ENCODE results near the gene MED13L. TPM values are rescaled to one million over a fixed set of nuclear protein-coding genes. Genes with fewer than 3 reads are reported as not detected.
A peak's percentile ranks its signal among the peaks of the same experiment; 100 is the strongest.
"Not testable (repeated sequence)": the region's sequence is repeated elsewhere in the genome, so short reads cannot be mapped to it uniquely, and the experiment has no call there.

MED13L gene
- total RNA-seq, 2 donors from 2014 or later: 121 to 142 TPM

DNA sequence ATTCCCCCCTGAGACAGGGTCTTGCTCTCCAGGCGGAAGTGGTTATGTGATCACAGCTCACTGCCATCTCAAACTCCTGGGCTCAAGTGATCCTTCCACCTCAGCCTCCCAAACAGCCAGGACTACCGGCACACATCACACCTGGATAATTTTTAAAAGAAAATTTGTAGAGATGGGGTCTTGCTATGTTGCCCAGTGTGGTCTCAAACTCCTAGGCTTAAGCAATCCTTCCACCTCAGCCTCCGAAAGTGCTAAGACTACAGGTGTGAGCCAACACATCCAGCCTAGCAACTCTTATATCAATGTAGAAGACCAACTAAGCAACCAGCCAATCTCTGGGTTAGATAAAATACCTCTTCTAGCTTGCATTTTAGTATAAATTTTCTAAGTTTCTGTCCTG lies 297.2 kb downstream of the MED13L start:
- no peak for DNase-seq (ENCODE audit: low spot score)
- H3K36me3 Mint-ChIP-seq: peaks cover 5% of the 10 kb centered on the region
- H3K4me1 Mint-ChIP-seq (ENCODE audit: low read depth in 2 of 2): peaks cover 0 to 3% of the 10 kb centered on the region in 2 donors
- no peak overlapping the region for H3K27ac Mint-ChIP-seq
- no peaks in the 10 kb centered on the region for H3K27me3 Mint-ChIP-seq
- ATAC-seq: no peak
- H3K4me3 Mint-ChIP-seq: no peak overlapping the region
- no peaks in the 10 kb centered on the region for H3K9me3 Mint-ChIP-seq

DNA sequence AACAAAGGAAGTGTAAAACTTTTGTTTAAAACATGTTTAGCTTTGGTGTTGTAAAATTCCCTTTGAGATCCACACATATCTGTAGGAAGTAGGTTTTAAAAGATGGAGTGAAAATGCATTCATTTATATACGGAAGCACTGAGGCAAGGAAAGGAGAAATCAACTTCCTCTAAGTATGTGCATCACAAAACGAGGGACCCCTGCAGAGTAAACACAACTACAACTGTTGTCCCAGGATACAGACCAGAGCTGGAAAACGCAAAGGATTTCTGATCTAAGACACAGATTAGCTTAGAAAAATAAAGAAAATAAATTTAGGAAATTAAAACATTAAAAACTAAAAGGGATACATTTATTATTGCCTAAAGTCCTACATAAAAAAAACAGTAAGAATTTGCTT lies 297.6 kb downstream of the MED13L start:
- no peaks in the 10 kb centered on the region for H3K27me3 Mint-ChIP-seq
- peaks cover 0 to 3% of the 10 kb centered on the region in 2 donors for H3K4me1 Mint-ChIP-seq (ENCODE audit: low read depth in 2 of 2)
- DNase-seq (ENCODE audit: low spot score) (no peak), ATAC-seq (no peak)
- H3K36me3 Mint-ChIP-seq: peaks cover 10% of the 10 kb centered on the region
- no peak overlapping the region for H3K4me3 Mint-ChIP-seq
- H3K9me3 Mint-ChIP-seq: no peaks in the 10 kb centered on the region
- H3K27ac Mint-ChIP-seq: no peak overlapping the region

DNA sequence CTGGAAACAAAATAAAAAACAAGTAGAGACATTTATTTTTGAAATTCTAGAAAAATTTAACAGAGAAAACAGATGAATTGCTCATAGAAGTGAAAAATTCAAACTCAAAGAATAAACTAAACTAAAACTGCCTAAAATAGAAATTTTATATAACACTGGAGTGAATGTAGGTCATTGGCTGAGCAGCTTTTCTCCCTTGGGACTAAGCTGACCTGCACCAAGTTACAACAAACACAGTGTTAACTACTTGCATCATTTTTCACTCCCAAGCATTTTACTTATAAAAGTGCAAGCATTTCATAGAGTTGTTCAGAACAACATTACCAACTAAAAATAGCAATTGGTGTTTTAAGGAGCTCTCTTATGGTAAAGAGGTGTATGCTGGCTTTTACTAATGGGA lies 298.1 kb downstream of the MED13L start:
- Mint-ChIP-seq H3K4me3 (no peak overlapping the region), H3K27ac (no peak overlapping the region), H3K9me3 (no peaks in the 10 kb centered on the region), H3K4me1 (ENCODE audit: low read depth in 2 of 2) (peaks cover 0 to 3% of the 10 kb centered on the region in 2 donors), H3K27me3 (no peaks in the 10 kb centered on the region), H3K36me3 (peaks cover 10% of the 10 kb centered on the region)
- ATAC-seq (no peak), DNase-seq (ENCODE audit: low spot score) (no peak)

DNA sequence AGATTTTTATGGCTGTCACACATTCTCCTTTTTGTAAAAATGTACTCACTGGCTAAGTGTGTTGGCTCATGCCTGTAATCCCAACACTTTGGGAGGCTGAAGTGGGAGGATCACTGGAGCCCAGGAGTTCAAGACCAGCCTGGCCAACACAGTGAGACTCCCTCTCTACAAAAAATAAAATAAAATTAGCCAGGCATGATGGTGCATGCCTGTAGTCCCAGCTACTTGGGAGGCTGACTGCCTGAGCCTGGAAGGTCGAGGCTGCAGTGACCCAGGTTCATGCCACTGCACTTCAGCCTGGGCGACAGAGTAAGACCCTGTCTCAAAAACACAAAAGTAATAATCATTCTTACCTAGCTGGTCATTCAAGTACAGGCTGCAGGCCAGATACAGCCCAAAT lies 300.7 kb downstream of the MED13L start:
- not testable (repeated sequence) for H3K4me3 Mint-ChIP-seq; H3K9me3 Mint-ChIP-seq; H3K4me1 Mint-ChIP-seq (ENCODE audit: low read depth in 2 of 2); ATAC-seq; DNase-seq (ENCODE audit: low spot score); H3K27me3 Mint-ChIP-seq; H3K27ac Mint-ChIP-seq
- H3K36me3 Mint-ChIP-seq: peaks cover 12% of the 10 kb centered on the region

DNA sequence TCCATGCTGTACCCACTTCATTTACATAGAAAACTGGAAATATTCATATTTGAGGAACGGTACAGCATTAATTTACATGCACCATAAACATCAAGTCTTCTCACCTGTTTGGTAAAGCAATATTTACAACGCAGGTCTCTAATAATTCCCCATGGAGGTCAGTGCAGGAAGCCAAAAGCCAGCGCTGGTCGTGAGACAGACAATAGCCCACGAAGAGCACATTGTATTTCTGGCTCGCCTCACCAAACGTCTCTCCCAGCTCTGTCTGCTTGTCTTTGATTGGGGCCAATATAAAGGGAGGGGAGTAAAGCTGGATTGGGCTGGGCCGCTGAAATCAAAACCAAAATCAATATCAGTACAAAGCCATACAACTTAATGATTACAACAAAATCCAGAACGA lies 302.1 kb downstream of the MED13L start:
- H3K27ac Mint-ChIP-seq: no peak overlapping the region
- no peaks in the 10 kb centered on the region for H3K9me3 Mint-ChIP-seq
- ATAC-seq (no peak), DNase-seq (ENCODE audit: low spot score) (no peak)
- no peaks in the 10 kb centered on the region for H3K4me1 Mint-ChIP-seq (ENCODE audit: low read depth in 2 of 2)
- H3K27me3 Mint-ChIP-seq: no peaks in the 10 kb centered on the region
- peaks cover 17% of the 10 kb centered on the region for H3K36me3 Mint-ChIP-seq
- H3K4me3 Mint-ChIP-seq: no peak overlapping the region

DNA sequence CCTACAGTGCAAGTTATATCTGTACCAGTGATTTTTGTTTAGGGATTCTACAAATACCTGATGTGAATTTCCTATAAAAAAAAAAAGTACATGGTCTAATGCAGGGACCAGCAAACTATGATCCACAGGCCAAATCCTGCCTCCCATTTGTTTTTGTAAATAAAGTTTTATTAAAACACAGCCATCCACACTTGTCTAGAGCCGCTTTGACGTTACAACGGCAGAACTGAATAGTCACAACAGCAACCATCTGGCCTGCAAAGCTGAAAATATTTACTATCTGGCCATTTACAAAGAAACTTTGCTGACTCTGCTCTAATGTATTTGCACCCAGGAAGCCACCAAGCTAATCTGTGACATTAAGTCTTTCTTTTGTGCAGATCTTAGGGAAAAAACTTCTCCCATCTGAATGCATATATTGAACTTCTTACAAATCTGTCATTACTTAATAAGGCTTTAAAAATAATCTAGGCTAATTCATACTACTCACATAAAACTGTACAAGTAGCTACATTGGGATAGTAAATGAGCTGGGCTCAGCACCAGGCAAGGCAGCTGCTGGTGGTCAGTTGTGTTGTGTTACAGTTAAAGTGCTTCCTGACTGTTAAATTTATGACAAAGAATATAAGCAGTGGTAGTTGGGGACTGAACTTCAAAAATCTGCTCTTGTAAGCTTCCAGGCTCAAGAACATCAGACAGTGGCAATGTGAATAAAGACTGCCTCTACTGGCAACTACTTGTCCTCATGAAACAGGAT lies 303.3 kb downstream of the MED13L start:
- H3K27me3 Mint-ChIP-seq: no peaks in the 10 kb centered on the region
- no peak overlapping the region for H3K27ac Mint-ChIP-seq
- H3K4me3 Mint-ChIP-seq: no peak overlapping the region
- DNase-seq (ENCODE audit: low spot score) (no peak), ATAC-seq (no peak)
- no peaks in the 10 kb centered on the region for H3K9me3 Mint-ChIP-seq
- peaks cover 0 to 2% of the 10 kb centered on the region in 2 donors for H3K4me1 Mint-ChIP-seq (ENCODE audit: low read depth in 2 of 2)
- H3K36me3 Mint-ChIP-seq: peaks cover 21% of the 10 kb centered on the region

DNA sequence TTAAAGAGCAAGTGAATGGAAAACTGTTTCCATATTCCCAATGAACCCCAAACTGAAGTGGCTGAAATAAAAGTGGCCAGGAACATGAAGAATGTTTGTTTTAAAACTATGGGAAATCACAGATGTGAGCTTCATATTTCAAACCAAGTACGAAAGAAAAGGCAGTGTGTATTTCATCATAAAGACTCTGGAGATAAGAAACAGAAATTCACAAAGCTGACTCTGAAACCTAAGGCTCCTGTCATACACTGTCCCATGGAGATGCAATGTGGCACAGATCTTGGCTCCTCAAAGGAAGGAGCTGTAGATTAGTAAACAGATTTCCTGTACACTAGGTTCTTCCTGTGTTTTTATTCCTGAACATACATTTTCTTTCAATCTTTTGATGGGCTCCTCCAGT lies 304.4 kb downstream of the MED13L start:
- no peaks in the 10 kb centered on the region for H3K9me3 Mint-ChIP-seq
- peaks cover 31% of the 10 kb centered on the region for H3K36me3 Mint-ChIP-seq
- ATAC-seq (no peak), DNase-seq (ENCODE audit: low spot score) (no peak)
- H3K27ac Mint-ChIP-seq: no peak overlapping the region
- no peak overlapping the region for H3K4me3 Mint-ChIP-seq
- no peaks in the 10 kb centered on the region for H3K27me3 Mint-ChIP-seq
- peaks cover 0 to 2% of the 10 kb centered on the region in 2 donors for H3K4me1 Mint-ChIP-seq (ENCODE audit: low read depth in 2 of 2)

DNA sequence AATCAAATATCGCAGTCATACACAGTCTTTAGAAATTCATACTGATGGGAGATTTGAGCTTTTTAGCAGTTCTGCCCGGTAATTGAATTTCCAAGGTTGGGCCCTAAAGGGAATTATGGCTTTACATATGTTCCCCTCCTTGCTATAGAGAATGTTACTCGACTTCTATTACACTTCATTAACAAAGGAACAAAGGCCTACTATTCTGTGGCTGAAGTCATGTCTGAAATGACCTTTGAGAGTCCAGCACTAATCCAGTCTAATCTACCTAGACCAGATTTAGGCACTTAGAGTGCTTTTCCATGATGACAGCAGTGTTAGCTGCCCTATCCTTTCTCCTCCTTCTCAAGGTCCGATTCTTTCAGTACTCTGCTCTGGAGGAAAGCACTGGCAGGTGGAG lies 305.3 kb downstream of the MED13L start:
- Mint-ChIP-seq H3K4me3 (no peak overlapping the region), H3K27ac (no peak overlapping the region), H3K4me1 (ENCODE audit: low read depth in 2 of 2) (peaks cover 0 to 2% of the 10 kb centered on the region in 2 donors), H3K27me3 (no peaks in the 10 kb centered on the region), H3K9me3 (no peaks in the 10 kb centered on the region), H3K36me3 (peaks cover 36% of the 10 kb centered on the region)
- DNase-seq (ENCODE audit: low spot score) (no peak), ATAC-seq (no peak)

DNA sequence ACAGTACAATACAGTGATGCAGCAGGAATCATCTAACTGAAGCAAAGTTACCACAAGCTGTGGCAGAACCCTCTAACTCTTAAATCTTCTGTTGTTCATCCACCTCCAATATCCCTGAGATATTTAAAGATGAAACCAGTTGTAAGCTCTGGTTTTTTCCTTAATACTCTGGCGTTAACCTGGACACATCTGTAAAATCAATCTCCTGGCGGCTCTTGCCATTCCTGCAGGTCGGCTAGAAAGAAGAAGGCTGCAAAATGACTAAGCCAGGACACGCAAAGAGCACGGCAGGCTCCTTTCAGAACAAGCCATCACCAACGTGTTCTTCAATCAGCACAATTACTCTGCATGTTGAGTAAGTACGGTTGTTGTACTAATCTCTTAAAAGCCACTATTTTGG lies 309.3 kb downstream of the MED13L start:
- H3K36me3 Mint-ChIP-seq: peaks cover 45% of the 10 kb centered on the region
- peaks cover 10 to 14% of the 10 kb centered on the region in 2 donors for H3K4me1 Mint-ChIP-seq (ENCODE audit: low read depth in 2 of 2)
- H3K27ac Mint-ChIP-seq: no peak overlapping the region

DNA sequence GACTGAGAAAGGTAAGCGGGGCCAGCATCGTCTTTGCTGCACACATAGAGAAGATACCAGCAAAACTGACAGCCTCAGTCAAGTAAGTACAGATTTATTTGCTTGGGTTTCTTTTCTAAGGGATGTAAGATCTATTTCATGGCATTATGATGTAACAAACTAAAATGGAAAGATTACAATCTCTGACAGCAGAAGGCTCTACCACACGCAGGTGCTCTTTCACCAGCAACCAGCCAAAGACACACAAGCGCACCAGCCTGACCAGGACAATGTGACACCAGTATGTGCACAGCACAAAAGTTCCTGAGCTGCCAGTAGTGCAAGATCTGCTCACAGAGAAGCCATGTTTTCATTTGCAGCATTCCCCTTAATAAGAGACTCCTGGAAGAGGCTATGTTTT lies 311.1 kb downstream of the MED13L start:
- H3K27me3 Mint-ChIP-seq: no peaks in the 10 kb centered on the region
- ATAC-seq: no peak
- H3K36me3 Mint-ChIP-seq: peaks cover 42% of the 10 kb centered on the region
- peak overlapping the region in 1 of 2 donors; percentile 68 for H3K27ac Mint-ChIP-seq
- no peaks in the 10 kb centered on the region for H3K9me3 Mint-ChIP-seq
- DNase-seq (ENCODE audit: low spot score): peak; percentile 20
- H3K4me3 Mint-ChIP-seq: no peak overlapping the region
- peaks cover 11 to 15% of the 10 kb centered on the region in 2 donors for H3K4me1 Mint-ChIP-seq (ENCODE audit: low read depth in 2 of 2)

More for the DNA sequence above, 309.3 kb downstream of the MED13L start:
- ATAC-seq: no peak
- Mint-ChIP-seq H3K9me3 (no peaks in the 10 kb centered on the region), H3K4me3 (no peak overlapping the region), H3K27me3 (no peaks in the 10 kb centered on the region)
- DNase-seq (ENCODE audit: low spot score): no peak

DNA sequence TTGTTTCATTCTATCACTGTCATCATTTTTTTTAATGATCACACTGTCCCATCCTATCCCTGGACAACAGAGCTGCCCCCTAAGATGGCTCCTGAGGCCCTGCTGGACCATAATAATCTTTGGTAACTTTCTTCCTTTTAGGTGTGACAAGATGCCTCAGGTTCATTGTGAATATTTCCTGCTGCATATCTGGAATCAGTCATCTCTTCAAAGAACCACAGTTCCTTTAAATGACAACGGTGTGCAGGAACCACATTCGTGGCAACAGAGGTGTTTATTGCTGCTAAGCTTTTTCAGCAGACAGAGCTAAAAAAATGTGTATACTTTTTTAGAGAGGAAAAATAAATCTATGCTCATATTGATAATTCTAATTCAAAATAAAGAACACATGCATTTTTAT lies 312.9 kb downstream of the MED13L start:
- no peak for DNase-seq (ENCODE audit: low spot score)
- H3K27me3 Mint-ChIP-seq: no peaks in the 10 kb centered on the region
- peak in 1 of 2 donors; percentile 41 for ATAC-seq
- H3K27ac Mint-ChIP-seq: peak overlapping the region; percentile 29 to 68
- no peak overlapping the region for H3K4me3 Mint-ChIP-seq
- peaks cover 44% of the 10 kb centered on the region for H3K36me3 Mint-ChIP-seq
- H3K9me3 Mint-ChIP-seq: no peaks in the 10 kb centered on the region
- H3K4me1 Mint-ChIP-seq (ENCODE audit: low read depth in 2 of 2): peaks cover 21 to 23% of the 10 kb centered on the region in 2 donors

DNA sequence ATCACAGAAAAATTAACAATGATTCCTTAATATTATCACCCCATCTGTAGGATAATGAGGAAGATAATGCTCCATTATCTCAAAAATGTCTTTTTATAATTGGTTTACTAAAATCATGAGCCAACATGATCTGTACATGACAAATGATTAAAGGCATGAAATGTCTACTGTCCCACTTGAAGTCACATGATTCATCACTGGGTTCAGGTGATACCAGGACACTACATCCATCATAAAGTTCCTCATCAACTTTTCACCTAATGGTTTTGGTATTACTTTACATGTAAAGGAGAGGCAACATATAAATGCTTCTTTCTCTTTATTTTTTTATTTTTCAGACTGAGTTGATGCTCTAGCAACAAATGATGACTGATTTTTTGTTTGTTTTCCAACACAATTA lies 313.3 kb downstream of the MED13L start:
- peak overlapping the region; percentile 29 to 68 for H3K27ac Mint-ChIP-seq
- no peaks in the 10 kb centered on the region for H3K9me3 Mint-ChIP-seq
- ATAC-seq: no peak
- no peak for DNase-seq (ENCODE audit: low spot score)
- no peaks in the 10 kb centered on the region for H3K27me3 Mint-ChIP-seq
- peaks cover 21 to 22% of the 10 kb centered on the region in 2 donors for H3K4me1 Mint-ChIP-seq (ENCODE audit: low read depth in 2 of 2)
- no peak overlapping the region for H3K4me3 Mint-ChIP-seq
- H3K36me3 Mint-ChIP-seq: peaks cover 41% of the 10 kb centered on the region

DNA sequence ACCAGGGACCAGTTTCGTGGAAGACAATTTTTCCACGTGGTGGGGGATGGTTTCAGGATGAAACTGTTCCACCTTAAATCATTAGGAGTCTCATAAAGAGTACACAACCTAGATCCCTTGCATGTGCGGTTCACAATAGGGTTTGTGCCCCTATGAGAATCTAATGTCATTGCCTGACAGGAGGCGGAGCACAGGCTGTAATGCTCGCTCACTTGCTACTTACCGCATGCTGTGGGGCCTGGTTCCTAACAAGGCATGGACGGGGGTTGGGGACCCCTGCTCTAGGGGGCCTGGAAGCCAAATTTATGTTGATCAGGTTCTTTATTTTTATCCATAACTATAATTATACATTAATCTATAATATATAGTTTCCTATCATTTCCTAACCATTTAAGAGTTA lies 315.3 kb downstream of the MED13L start:
- H3K36me3 Mint-ChIP-seq: peaks cover 32% of the 10 kb centered on the region
- DNase-seq (ENCODE audit: low spot score): peak; percentile 22

DNA sequence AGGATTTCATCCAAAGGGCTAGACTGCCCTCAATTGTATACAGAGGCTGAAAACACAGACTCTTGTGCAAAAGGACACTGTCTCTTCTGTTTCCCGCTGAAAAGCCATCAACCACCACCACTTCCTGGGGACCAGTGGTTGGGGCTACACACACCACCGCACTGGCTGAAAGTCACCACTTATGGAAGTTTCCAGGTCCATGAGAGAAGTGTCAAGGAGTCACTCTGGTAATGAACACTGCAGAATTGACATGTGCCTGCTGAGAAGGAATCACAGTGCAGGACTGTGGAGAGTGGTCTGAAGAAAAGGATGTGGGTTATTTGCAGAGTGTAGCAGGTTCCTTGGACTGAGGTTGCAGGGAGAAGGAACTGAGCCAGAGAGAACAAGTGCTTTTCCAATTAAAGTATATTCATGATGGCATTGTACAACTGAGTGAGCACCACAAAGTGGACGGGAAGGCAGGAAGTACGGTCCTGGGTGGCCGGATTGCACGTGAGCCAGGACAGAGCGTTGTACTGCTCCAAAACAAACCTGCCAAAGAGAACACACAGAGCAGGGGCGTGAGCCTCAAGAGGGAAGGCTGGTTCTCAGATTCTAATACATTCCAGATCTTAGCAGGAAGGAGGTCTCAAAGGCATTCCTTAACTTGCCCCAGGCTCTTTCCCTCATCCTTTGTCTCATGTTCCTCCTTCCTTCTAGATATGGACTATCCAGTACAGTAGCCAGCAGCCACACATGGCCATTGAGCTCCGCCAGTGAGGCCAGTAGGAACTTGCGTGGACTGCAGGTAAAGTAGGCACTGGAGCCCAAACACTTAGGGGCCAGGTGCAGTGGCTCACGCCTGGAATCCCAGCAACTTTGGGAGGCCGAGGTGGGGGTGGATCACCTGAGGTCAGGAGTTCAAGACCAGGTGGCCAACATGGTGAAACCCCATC lies 316.4 kb downstream of the MED13L start:
- DNase-seq (ENCODE audit: low spot score): peak; percentile 60
- peaks cover 17 to 21% of the 10 kb centered on the region in 2 donors for H3K4me1 Mint-ChIP-seq (ENCODE audit: low read depth in 2 of 2)
- H3K36me3 Mint-ChIP-seq: peaks cover 27% of the 10 kb centered on the region
- peak; percentile 89 to 91 for ATAC-seq
- H3K4me3 Mint-ChIP-seq: peak overlapping the region; percentile 8
- no peaks in the 10 kb centered on the region for H3K27me3 Mint-ChIP-seq
- no peaks in the 10 kb centered on the region for H3K9me3 Mint-ChIP-seq
- H3K27ac Mint-ChIP-seq: peak overlapping the region; percentile 53 to 63

More for the DNA sequence above, 315.3 kb downstream of the MED13L start:
- no peak overlapping the region for H3K4me3 Mint-ChIP-seq
- no peak for ATAC-seq
- peaks cover 21% of the 10 kb centered on the region in 2 donors for H3K4me1 Mint-ChIP-seq (ENCODE audit: low read depth in 2 of 2)
- no peak overlapping the region for H3K27ac Mint-ChIP-seq
- no peaks in the 10 kb centered on the region for H3K27me3 Mint-ChIP-seq
- no peaks in the 10 kb centered on the region for H3K9me3 Mint-ChIP-seq

All from natural killer cell treated with Interleukin-12 subunit alpha and Interleukin-12 subunit beta and Interleukin-15 and Interleukin-18, amount 100 ng/mL, for 72 hours (primary cell).